GM12875 (cell line): Measurements from ENCODE around the gene EYS.

Experiments used
- H3K4me3 ChIP-seq: one replicate; pipeline ENCODE4 v1.5.1; 2011; ENCODE audit warnings: low read depth, low read length, control low read depth
- CTCF ChIP-seq: IDR thresholded peaks from 2 replicates; pipeline ENCODE4 v1.5.1; 2011; ENCODE audit warnings: low read depth, mild to moderate bottlenecking, control low read depth, inconsistent platforms, low read length, moderate library complexity, borderline replicate concordance; ENCODE audit not compliant: insufficient read depth

Gene EYS

GRCh38 chr6:64945450-64945849 lies 761.6 kb downstream of the EYS start:
- H3K4me3 ChIP-seq, result no peak overlapping the region
- TF ChIP-seq CTCF, result no peak

DNA sequence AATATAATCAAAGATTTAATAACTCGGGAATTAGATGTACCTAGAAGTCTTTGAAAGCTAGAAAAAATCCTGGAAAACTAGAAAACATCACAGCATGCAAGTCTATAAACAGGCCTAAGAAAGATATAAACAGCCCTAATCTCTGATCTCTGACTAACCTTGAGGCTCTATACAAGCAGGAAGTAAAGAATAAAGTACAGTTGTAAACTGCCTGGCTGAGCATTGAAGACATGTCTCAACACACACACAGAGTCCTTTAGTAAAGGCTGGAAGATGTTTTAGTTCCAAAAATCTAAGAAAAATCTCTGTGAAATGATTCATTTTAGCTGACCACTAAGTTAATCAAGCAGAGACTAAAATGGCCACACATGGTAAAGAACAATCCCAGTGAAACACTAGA lies 774.5 kb downstream of the EYS start:
- TF ChIP-seq CTCF, result no peak
- no peak overlapping the region for H3K4me3 ChIP-seq

- H3K4me3 ChIP-seq, result no peak overlapping the region
- TF ChIP-seq CTCF, result no peak
These were observed 776.3 kb downstream of the EYS start for GRCh38 chr6:64930681-64931080.

GRCh38 chr6:64926051-64926450 lies 781.0 kb downstream of the EYS start:
- no peak for TF ChIP-seq CTCF
- no peak overlapping the region for H3K4me3 ChIP-seq

GRCh38 chr6:64920257-64920656 lies 786.8 kb downstream of the EYS start:
- H3K4me3 ChIP-seq, result no peak overlapping the region
- no peak for TF ChIP-seq CTCF

GRCh38 chr6:64914124-64914523 lies 792.9 kb downstream of the EYS start:
- H3K4me3 ChIP-seq, result no peak overlapping the region
- no peak for TF ChIP-seq CTCF

DNA sequence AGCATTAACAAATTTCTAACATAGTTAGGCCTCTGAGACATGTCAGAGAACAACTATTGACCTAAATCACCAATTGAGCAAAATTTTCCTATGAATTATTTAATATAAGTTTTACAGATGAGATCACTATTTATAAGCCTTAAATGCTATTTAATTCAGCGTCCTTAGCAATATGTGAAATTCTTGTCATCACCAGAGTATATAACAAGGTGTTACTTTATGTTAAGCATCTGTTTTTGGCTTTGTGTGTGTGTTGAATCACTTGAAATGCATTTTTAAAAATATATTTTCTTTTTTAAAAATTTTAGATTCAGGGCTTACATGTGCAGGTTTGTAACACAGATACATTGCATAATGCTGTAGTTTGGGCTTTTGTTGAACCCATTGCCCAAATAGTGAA lies 794.1 kb downstream of the EYS start:
- H3K4me3 ChIP-seq, result no peak overlapping the region
- TF ChIP-seq CTCF, result no peak
